ENCODE results near the gene MTRFR.
"Not testable (repeated sequence)": the region's sequence is repeated elsewhere in the genome, so short reads cannot be mapped to it uniquely, and the experiment has no call there.

MTRFR gene

DNA sequence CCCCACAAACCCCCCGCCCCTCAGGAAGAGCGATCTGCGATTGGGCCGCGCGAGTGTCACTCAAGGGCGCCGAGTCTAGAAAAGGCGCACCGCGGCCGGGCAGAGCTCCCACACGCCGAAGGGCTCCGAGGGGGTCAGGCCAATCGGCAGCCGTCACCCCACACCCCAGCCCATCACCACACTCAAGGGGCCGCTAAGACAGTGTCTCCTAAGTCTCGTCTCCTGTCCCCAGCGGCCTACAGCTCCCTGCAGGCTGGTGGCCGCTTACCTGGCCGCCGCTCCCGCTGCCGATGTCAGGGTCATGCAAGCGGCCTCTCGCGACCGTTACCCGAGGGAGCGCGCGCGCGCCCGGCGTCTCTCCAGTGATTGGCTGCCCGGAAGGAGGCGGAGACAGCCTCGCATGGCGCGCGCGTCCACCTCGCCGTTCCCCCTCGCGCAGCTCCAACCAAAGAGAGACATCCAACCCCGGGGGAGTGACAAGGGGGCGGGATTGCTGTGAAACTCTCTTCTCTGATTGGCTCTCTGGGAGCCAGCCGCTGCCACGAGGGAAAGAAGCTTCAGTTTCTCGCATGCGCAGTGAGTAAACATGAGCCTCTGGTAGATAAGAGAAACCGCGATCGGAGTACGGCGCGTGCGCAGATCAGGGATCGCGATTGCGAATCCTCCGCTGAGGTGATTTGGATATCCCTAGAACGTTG is at the start of gene MTRFR, which contains the start of gene MPHOSPH9:
MTRFR (plus strand) TSS at position 630 of the 698 bp plus-strand sequence. CDS start 20,239 bp downstream, outside the sequence.
MPHOSPH9 (minus strand) TSS at position 335 of the 698 bp plus-strand sequence. CDS start 2,777 bp downstream, outside the sequence.
- DNase-seq (ENCODE audit: low read depth), result peak; percentile 100

DNA sequence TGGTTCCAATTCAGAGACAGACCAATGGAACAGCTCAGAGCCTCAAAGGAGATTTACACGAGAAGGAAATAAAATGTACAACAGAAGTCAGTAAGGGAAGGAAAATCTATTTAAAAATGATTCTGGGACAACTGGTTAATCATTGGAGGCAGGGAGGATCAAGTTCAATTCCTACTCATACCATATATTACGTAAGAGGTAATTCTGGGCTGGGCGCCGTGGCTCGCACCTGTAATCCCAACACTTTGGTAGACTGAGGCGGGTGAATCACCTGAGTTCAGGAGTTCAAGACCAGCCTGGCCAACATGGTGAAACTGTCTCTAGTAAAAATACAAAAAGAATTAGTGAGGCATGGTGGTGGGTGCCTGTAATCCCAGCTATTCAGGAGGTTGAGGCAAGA is 45.6 kb upstream of the MTRFR start:
- no peak for DNase-seq (ENCODE audit: low read depth)

DNA sequence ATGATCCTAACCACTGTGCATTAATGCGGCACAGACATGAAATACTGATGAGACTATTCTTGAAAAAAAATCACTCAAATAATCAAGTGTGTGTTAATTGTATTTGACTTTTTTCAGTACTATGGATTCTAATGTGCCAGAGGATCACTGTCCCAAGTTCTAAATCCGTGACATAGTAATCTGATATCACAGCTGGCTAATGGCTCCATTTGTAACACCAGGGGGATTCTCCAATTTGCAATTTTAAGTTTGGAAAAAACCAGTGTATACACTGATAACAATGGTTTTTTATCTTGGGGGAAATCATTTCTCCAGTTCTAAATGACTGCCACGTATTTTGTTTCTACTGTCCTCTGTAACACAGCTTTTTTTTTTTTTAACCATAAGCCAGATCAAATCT is 33.3 kb upstream of the MTRFR start:
- no peak for DNase-seq (ENCODE audit: low read depth)

DNA sequence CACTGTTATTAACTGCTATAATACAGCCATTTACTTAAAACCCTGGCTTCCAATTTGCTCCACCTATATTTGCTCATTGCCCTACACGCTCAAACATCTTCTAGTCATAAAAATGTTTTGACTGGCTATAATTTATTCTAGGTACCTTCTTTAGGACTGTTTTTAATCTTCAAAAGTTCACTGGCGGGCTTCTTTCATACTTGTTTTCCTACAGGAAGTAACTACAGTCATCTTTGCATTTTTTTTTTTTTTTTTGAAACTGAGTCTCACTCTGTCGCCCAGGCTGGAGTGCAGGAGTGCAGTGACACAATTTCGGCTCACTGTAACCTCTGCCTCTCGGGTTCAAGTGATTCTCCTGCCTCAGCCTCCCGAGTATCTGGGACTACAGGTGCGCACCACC is 32.8 kb upstream of the MTRFR start:
- DNase-seq (ENCODE audit: low read depth), result no peak

DNA sequence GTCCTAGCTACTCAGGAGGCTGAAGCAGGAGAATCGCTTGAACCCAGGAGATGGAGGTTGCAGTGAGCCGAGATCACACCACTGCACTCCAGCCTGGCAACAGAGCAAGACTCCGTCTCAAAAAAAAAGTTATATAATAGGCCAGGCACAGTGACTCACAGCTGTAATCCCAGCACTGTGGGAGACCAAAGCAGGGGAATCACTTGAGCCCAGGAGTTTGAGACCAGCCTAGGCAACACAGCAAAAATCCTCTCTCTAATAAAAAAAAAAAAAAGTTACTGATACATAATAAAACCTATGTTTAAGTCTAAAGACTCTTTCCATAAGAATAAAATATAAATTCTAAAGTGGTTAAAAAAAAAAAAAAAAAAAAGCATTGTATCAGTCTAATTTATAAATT is 26.4 kb upstream of the MTRFR start:
- peak; percentile 28 for DNase-seq (ENCODE audit: low read depth)

DNA sequence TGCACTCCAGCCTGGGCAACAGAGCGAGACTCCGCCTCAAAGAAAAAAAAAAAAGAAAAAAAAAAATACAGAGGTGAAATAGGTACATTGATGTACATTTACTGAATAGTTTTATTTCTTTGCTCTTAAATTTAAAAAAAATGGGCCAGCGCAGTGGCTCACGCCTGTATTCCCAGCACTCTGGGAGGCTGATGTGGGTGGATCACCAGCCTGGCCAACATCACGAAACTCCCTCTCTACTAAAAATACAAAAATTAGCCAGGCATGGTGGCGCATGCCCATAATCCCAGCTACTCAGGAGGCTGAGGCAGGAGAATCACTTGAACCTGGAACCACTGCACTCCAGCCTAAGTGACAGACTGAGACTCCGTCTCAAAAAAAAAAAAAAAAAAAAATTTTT is 25.4 kb upstream of the MTRFR start:
- not testable (repeated sequence) for DNase-seq (ENCODE audit: low read depth)

DNA sequence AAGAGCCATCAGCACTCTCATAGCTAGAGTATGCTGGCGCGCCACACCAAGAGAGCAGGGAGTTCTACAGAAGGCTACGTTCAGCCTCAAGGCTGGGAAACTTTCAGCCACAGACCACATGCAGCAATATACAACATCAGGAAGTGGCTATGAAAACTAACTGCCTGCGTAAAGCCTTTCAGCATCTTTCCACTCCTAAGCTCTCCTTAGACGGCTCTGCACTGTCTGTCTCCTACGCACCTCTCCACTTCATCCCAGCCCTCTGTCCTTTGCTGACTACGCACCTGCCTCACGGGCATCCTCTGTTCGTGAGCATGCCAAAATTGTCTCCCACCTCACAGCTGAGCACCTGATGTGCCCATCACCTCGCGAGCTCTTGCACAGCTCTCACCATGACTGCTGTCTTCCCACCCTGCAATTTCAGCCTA is 10.0 kb upstream of the MTRFR start:
- DNase-seq (ENCODE audit: low read depth), result no peak

DNA sequence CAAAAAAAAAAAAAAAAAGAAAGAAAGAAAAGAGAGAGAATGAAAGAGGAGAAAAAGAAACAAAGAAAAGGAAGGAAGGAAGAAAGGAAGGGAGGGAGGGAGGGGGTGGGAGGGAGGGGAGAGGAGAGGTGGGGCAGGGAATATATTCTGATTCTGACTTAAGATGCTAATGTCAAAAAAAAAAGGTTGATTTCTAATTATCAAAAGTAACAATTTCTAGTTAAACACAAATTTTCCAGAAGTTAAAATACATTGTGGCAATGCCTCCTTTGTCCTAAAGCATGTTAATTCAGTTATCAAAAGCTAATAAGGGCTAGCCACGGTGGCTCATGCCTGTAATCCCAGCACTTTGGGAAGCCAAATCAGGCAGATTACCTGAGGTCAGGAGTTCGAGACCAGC is 7.8 kb upstream of the MTRFR start:
- DNase-seq (ENCODE audit: low read depth), result no peak

DNA sequence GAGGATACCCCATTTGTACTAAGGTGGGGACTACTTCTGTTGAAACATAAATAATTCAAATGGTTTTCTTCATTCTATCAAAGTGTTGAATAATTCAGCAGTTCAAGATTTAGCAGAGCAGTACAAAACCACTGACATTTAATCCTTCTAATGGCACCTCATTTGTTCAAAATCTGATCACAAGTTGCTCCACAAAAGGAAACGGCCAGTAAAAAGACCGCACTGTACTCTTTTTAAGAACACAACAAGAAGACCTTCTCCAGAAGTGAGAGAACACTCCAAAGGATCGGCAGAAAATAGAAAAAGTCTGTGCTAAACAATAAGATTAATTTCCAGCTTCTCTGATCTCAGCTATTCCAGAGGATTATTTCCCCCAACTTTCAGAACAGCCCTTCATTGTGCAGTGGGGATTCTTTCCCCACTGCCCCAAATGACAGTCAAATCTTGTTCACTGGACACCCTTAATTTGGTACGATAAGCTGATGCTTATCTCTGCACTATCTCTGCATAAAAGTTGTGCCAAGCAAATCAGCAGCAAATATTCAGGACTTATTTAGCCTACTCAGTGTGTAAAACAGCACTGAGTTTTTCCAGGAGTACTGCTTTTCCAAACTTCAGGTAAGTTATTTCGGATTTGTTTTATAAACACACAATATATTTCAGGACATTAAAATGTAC is 5.5 kb upstream of the MTRFR start:
- no peak for DNase-seq (ENCODE audit: low read depth)

DNA sequence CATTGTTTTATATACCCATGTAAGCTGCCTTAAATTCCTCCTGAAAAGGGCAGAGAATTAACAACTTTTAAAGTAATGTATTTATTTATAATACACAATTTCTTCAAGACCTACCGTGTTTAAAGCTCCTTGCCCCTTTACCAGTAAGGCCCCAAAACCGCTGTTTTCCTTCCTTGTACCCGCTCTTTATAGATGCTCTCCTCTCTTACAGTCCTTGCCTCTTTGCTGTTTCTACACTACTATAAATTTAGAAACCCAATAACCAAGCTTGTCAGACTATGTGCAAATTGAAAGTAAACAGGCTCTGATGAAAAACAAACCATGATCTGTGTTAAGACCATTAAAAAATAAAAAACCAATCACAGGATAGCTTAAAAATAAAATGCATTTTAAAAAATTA is 4.2 kb upstream of the MTRFR start:
- no peak for DNase-seq (ENCODE audit: low read depth)

DNA sequence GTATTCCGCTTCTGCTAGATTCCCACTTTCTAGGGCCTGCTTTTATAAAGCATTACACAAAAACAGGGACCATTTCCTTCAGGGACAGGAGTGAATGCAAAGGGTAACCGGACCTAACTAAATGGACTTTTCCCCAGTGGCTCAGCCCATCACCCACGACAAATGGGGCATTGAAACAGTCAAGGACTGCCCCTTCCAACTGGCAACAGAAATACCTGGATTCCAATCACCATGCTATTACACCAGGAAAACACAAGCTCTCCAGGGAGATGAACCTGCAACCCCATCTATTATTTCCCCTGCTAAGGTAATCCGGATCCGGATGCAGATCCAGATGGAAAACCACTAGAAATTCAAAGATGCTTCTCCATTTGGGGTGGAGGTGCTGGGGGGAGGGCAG is 1.3 kb upstream of the MTRFR start:
- DNase-seq (ENCODE audit: low read depth), result no peak

DNA sequence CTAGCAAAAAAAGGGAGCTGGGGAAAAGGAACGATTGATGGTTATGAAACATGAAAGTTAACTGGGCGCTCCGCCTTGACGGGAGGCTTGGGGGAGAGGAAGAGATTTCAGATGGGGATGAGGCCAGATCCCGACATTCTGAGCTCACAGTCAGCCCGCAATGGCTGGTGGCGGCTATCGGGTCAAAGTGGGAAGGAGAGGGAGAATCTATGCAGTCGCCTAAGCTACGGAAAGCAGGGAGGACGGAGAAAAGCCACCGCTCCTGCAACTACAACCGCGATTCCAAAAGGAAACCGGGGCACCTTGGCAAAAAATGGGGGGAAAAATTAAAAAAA is 797 bp upstream of the MTRFR start:
- no peak for DNase-seq (ENCODE audit: low read depth)

DNA sequence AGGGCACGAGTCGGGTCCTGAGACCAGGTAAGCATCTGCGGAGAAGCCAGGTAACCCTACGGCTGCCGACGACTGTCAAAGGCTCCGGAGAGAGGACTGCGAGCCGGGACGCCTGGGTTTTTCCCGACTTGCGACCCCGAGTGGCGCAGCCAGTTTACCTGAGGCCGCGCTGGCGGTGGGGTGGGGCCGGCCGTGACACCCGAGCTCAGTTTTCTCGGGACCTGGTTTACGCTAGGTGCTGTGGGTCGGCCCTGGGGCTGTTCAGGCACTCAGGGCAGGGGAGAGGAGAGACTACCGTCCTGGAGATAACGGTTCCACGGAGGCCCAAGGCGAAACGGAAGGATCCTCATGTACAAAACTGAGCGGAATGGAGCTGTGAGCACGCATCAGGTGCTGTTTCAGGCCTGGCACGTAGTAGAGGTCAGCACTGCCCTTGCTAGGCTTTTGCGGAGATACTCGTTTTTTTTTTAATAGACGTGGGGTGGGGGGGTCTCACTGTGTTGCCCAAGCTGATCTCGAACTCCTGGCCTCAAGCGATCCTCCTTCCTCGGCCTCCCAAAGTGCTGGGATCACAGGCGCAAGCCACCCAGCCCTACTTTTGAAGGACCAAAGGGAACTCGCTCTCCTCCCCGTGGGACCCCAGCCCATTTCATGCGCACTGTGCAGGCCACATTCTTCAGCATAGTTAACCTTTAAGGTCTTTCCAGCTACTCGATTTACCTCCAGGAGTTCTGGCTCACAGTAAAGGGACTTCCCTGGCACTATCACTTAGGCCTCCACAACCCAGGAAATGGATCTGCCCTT is 471 bp downstream of the MTRFR start:
- peak; percentile 11 for DNase-seq (ENCODE audit: low read depth)

DNA sequence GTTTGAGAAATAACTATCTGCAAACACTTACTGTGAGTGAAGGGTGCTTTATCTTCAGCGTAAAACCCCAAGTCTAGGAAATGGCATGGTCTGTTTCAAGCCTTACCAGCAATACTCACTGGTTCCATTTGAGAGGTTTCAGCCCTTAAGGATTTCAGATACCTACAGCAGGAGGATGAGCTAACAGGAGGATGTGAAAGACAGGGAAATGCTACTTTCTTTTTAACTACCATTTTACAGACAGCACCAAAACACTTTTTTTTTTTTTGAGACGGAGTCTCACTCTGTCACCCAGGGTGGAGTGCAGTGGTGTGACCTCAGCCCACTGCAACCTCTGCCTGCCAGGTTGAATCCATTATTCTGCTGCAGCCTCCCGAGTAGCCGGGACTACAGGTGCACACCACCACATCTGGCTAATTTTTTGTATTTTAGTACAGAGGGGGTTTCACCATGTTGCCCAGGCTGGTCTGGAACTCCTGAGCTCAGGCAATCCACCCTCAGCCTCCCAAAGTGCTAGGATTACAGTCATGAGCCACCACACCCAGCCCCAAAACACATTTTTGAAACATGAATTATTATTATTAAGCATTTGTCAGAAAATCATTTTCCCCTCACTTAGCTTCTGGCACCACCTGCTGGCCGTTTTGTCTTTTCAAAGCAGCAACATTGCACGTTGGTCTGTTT is 4.6 kb downstream of the MTRFR start:
- peak; percentile 61 for DNase-seq (ENCODE audit: low read depth)

DNA sequence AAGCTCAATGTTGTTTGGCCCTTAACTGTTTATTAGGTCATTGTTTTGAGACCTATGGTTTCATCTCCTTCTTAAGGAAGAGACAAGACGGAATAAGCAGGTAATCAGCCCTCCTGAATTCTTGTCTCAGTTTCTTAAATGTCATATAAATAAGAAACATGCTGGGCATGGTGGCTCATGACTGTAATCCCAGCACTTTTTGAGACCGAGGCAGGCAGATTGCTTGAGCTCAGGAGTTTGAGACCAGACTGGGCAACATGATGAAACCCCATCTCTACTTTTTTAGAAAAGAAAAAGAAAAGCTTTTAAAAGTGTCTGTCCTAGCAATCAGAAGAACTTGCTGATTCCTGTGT is 5.1 kb downstream of the MTRFR start:
- DNase-seq (ENCODE audit: low read depth), result no peak

DNA sequence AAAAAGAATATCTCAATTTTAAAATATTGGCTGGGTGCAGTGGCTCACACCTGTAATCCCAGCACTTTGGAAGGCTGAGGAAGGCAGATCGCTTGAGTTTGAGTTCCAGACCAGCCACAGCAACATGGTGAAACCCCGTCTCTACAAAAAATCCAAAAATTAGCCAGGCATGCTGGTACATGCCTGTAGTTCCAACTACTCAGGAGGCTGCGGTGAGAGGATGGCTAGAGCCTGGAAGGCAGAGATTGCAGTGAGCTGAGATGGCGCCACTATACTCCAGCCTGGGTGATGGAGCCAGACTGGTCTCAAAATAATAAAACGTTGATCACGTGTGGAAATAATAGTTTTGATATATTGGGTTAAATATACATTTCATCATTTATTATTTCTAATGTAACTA is 5.7 kb downstream of the MTRFR start:
- DNase-seq (ENCODE audit: low read depth), result no peak

DNA sequence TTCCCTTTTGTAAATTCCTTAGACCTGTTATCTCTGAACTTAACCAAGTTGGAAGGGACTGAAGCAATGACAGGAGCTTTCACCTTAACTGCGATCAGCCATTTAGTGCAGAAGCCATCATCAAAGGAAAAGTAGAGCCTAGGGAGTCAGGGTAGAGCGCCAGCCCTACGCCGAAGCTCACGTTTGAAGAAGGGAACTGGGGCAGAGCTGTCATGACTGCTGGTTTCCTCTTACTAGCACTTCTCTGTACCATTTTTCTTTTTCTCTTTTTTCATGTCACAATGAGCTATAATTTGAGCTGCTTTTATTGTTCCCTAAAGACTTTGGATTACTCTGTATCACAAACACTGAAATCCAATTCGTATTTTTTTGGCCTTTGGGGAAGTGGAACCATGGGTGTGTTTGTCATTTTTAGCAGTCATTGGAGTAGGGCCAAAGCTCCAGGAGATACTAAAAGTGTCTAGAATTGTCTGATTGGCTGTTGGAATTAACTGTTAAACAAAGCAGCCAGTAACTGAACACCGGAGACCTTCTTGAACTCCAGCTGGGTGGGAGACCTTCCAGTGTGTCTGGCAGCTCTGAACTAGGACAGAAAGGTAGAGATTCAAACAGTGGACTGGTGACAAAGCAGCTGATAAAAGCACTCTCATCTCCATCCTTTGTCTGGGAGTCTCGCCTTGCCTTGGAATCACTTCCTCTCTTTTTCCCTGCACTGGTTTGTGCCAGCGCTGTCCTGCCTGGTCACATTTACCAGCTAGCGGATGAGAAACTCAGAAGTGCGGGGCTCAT is 9.1 kb downstream of the MTRFR start:
- DNase-seq (ENCODE audit: low read depth), result no peak

DNA sequence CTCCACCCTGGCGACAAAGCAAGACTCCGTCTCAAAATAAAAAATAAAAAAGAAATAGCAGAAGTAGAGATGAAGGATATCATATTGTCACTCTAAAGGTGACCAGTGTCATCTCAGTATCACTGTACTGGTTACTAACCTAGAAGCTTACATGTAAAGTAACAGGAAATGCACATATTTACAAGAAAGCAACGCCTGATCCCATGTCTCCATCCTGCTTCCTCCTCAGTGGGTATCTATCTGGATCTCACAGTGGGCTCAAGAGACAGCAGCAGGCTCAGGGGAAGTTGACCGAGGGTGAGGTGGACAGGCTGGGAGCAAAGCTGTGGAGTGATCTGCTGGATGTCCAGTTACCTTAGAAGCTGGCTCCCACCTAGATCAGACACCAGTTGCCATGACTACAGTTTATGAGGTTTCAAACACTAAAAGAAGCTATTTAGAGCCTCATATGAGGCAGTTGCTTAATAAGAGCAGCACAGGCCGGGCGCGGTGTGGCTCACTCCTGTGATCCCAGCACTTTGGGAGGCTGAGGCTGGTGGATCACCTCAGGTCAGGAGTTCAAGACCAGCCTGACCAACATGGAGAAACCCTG is 10.5 kb downstream of the MTRFR start:
- no peak for DNase-seq (ENCODE audit: low read depth)

DNA sequence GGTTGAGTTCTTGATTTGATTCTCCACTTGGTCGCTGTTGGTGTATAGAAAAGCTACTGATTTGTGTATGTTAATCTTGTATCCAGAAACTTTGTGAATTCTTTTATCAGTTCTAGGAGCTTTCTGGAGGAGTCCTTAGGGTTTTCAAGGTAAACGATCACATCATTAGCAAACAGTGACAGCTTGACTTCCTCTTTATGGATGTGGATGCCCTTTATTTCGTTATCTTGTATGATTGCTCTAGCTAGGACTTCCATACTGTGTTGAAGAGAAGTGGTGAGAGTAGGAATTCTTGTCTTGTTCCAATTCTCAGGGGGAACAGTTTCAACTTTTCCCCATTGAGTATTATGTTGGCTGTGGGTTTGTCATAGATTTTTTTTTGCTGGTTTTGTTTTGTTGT is 12.4 kb downstream of the MTRFR start:
- DNase-seq (ENCODE audit: low read depth), result no peak

DNA sequence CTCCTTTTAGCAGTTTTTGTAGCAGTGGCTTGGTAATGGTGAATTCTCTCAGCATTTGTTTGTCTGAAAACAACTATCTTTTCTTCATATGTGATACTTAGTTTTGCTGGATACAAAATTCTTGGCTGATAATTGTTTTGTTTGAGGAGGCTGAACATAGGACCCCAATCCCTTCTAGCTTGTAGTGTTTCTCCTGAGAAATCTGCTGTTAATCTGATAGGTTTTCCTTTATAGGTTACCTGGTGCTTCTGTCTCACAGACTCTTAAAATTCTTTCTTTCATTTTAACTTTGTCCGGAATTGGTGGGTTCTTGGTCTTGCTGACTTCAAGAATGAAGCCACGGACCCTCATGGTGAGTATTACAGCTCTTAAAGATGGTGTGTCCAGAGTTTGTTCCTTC is 14.9 kb downstream of the MTRFR start:
- not testable (repeated sequence) for DNase-seq (ENCODE audit: low read depth)
